ENCODE results near the gene SH2D6. TPM values are rescaled to one million over a fixed set of nuclear protein-coding genes. Genes with fewer than 3 reads are reported as not detected.

Gene SH2D6
- total and polyA plus RNA-seq, 4 donors = 1.0 to 2.1 (median 1.2) TPM; not detected in 1

GRCh38 chr2:85445316-85446295 lies 27.1 kb downstream of the SH2D6 start:
- DNase-seq (ENCODE audit: low read depth in 4 of 6, low spot score in 6 of 6) = no peak
- no peak overlapping the region for H3K4me3 ChIP-seq (ENCODE audit: low read depth, low read length)
- no peaks in the 10 kb centered on the region for H3K9me3 ChIP-seq (ENCODE audit: control insufficient read depth, insufficient read depth, low read length)
- peaks cover 16% of the 10 kb centered on the region for H3K4me1 ChIP-seq (ENCODE audit: control insufficient read depth, insufficient read depth, low read length)
- 89% methylated on average over 3 of the region's 5 CpGs for WGBS (ENCODE audit: insufficient coverage)
- no peaks in the 10 kb centered on the region for H3K36me3 ChIP-seq (ENCODE audit: control insufficient read depth, insufficient read depth, low read length)
- no peak overlapping the region for H3K27ac ChIP-seq (ENCODE audit: low read depth, low read length)
- no peaks in the 10 kb centered on the region for H3K27me3 ChIP-seq (ENCODE audit: control insufficient read depth, insufficient read depth, low read length)

- DNase-seq (ENCODE audit: low read depth in 4 of 6, low spot score in 6 of 6) = no peak
- Histone ChIP-seq H3K27me3 (ENCODE audit: control insufficient read depth, insufficient read depth, low read length) (no peaks in the 10 kb centered on the region), H3K4me3 (ENCODE audit: low read depth, low read length) (no peak overlapping the region), H3K36me3 (ENCODE audit: control insufficient read depth, insufficient read depth, low read length) (no peaks in the 10 kb centered on the region), H3K9me3 (ENCODE audit: control insufficient read depth, insufficient read depth, low read length) (no peaks in the 10 kb centered on the region), H3K4me1 (ENCODE audit: control insufficient read depth, insufficient read depth, low read length) (peaks cover 16% of the 10 kb centered on the region), H3K27ac (ENCODE audit: low read depth, low read length) (peak overlapping the region; percentile 7)
- WGBS (ENCODE audit: insufficient coverage) = 89% methylated on average over 13 of the region's 14 CpGs
Observed at GRCh38 chr2:85446296-85447221, 28.0 kb downstream of the SH2D6 start.

GRCh38 chr2:85447222-85447585 lies 28.7 kb downstream of the SH2D6 start:
- Histone ChIP-seq H3K4me1 (ENCODE audit: control insufficient read depth, insufficient read depth, low read length) (peaks cover 16% of the 10 kb centered on the region), H3K27ac (ENCODE audit: low read depth, low read length) (peak overlapping the region; percentile 7), H3K9me3 (ENCODE audit: control insufficient read depth, insufficient read depth, low read length) (no peaks in the 10 kb centered on the region), H3K36me3 (ENCODE audit: control insufficient read depth, insufficient read depth, low read length) (no peaks in the 10 kb centered on the region), H3K27me3 (ENCODE audit: control insufficient read depth, insufficient read depth, low read length) (no peaks in the 10 kb centered on the region), H3K4me3 (ENCODE audit: low read depth, low read length) (no peak overlapping the region)
- WGBS (ENCODE audit: insufficient coverage) = 75% methylated on average over 8 of the region's 8 CpGs
- no peak for DNase-seq (ENCODE audit: low read depth in 4 of 6, low spot score in 6 of 6)

GRCh38 chr2:85448461-85449213 lies 30.1 kb downstream of the SH2D6 start:
- WGBS (ENCODE audit: insufficient coverage) = 82% methylated on average over 5 of the region's 8 CpGs
- Histone ChIP-seq H3K4me1 (ENCODE audit: control insufficient read depth, insufficient read depth, low read length) (peaks cover 16% of the 10 kb centered on the region), H3K9me3 (ENCODE audit: control insufficient read depth, insufficient read depth, low read length) (no peaks in the 10 kb centered on the region), H3K27me3 (ENCODE audit: control insufficient read depth, insufficient read depth, low read length) (no peaks in the 10 kb centered on the region), H3K36me3 (ENCODE audit: control insufficient read depth, insufficient read depth, low read length) (no peaks in the 10 kb centered on the region), H3K4me3 (ENCODE audit: low read depth, low read length) (no peak overlapping the region), H3K27ac (ENCODE audit: low read depth, low read length) (no peak overlapping the region)
- no peak for DNase-seq (ENCODE audit: low read depth in 4 of 6, low spot score in 6 of 6)

GRCh38 chr2:85449214-85449588 lies 30.7 kb downstream of the SH2D6 start:
- WGBS (ENCODE audit: insufficient coverage) = 57% methylated on average over 5 of the region's 7 CpGs
- Histone ChIP-seq H3K27ac (ENCODE audit: low read depth, low read length) (no peak overlapping the region), H3K4me3 (ENCODE audit: low read depth, low read length) (no peak overlapping the region), H3K27me3 (ENCODE audit: control insufficient read depth, insufficient read depth, low read length) (no peaks in the 10 kb centered on the region), H3K9me3 (ENCODE audit: control insufficient read depth, insufficient read depth, low read length) (no peaks in the 10 kb centered on the region), H3K4me1 (ENCODE audit: control insufficient read depth, insufficient read depth, low read length) (peaks cover 16% of the 10 kb centered on the region), H3K36me3 (ENCODE audit: control insufficient read depth, insufficient read depth, low read length) (no peaks in the 10 kb centered on the region)
- DNase-seq (ENCODE audit: low read depth in 4 of 6, low spot score in 6 of 6) = no peak

GRCh38 chr2:85452237-85452636 lies 33.7 kb downstream of the SH2D6 start:
- Histone ChIP-seq H3K9me3 (ENCODE audit: control insufficient read depth, insufficient read depth, low read length) (no peaks in the 10 kb centered on the region), H3K36me3 (ENCODE audit: control insufficient read depth, insufficient read depth, low read length) (no peaks in the 10 kb centered on the region), H3K4me1 (ENCODE audit: control insufficient read depth, insufficient read depth, low read length) (peaks cover 8% of the 10 kb centered on the region), H3K27me3 (ENCODE audit: control insufficient read depth, insufficient read depth, low read length) (no peaks in the 10 kb centered on the region), H3K27ac (ENCODE audit: low read depth, low read length) (no peak overlapping the region), H3K4me3 (ENCODE audit: low read depth, low read length) (no peak overlapping the region)
- no peak for DNase-seq (ENCODE audit: low read depth in 4 of 6, low spot score in 6 of 6)
- WGBS (ENCODE audit: insufficient coverage) = 67% methylated on average over 1 of the region's 1 CpG

GRCh38 chr2:85453571-85453970 lies 35.1 kb downstream of the SH2D6 start:
- WGBS (ENCODE audit: insufficient coverage) = 82% methylated on average over 7 of the region's 7 CpGs
- Histone ChIP-seq H3K27me3 (ENCODE audit: control insufficient read depth, insufficient read depth, low read length) (no peaks in the 10 kb centered on the region), H3K27ac (ENCODE audit: low read depth, low read length) (no peak overlapping the region), H3K9me3 (ENCODE audit: control insufficient read depth, insufficient read depth, low read length) (no peaks in the 10 kb centered on the region), H3K4me3 (ENCODE audit: low read depth, low read length) (no peak overlapping the region), H3K36me3 (ENCODE audit: control insufficient read depth, insufficient read depth, low read length) (no peaks in the 10 kb centered on the region), H3K4me1 (ENCODE audit: control insufficient read depth, insufficient read depth, low read length) (peaks cover 8% of the 10 kb centered on the region)
- DNase-seq (ENCODE audit: low read depth in 4 of 6, low spot score in 6 of 6) = no peak

GRCh38 chr2:85455552-85456090 lies 37.1 kb downstream of the SH2D6 start:
- no peaks in the 10 kb centered on the region for H3K27me3 ChIP-seq (ENCODE audit: control insufficient read depth, insufficient read depth, low read length)
- no peaks in the 10 kb centered on the region for H3K36me3 ChIP-seq (ENCODE audit: control insufficient read depth, insufficient read depth, low read length)
- 83% methylated on average over 1 of the region's 1 CpG for WGBS (ENCODE audit: insufficient coverage)
- H3K27ac ChIP-seq (ENCODE audit: low read depth, low read length) = no peak overlapping the region
- no peaks in the 10 kb centered on the region for H3K9me3 ChIP-seq (ENCODE audit: control insufficient read depth, insufficient read depth, low read length)
- no peak for DNase-seq (ENCODE audit: low read depth in 4 of 6, low spot score in 6 of 6)
- no peak overlapping the region for H3K4me3 ChIP-seq (ENCODE audit: low read depth, low read length)
- peaks cover 8% of the 10 kb centered on the region for H3K4me1 ChIP-seq (ENCODE audit: control insufficient read depth, insufficient read depth, low read length)

GRCh38 chr2:85457043-85457442 lies 38.5 kb downstream of the SH2D6 start:
- H3K4me1 ChIP-seq (ENCODE audit: control insufficient read depth, insufficient read depth, low read length) = peaks cover 8% of the 10 kb centered on the region
- H3K27me3 ChIP-seq (ENCODE audit: control insufficient read depth, insufficient read depth, low read length) = no peaks in the 10 kb centered on the region
- H3K4me3 ChIP-seq (ENCODE audit: low read depth, low read length) = no peak overlapping the region
- no peaks in the 10 kb centered on the region for H3K9me3 ChIP-seq (ENCODE audit: control insufficient read depth, insufficient read depth, low read length)
- no peaks in the 10 kb centered on the region for H3K36me3 ChIP-seq (ENCODE audit: control insufficient read depth, insufficient read depth, low read length)
- DNase-seq (ENCODE audit: low read depth in 4 of 6, low spot score in 6 of 6) = no peak
- WGBS (ENCODE audit: insufficient coverage) = 88% methylated on average over 3 of the region's 5 CpGs
- H3K27ac ChIP-seq (ENCODE audit: low read depth, low read length) = no peak overlapping the region

Data from spinal cord (tissue), 10 donors.